ENCODE results near the gene TUBA4B.

TUBA4B gene

DNA sequence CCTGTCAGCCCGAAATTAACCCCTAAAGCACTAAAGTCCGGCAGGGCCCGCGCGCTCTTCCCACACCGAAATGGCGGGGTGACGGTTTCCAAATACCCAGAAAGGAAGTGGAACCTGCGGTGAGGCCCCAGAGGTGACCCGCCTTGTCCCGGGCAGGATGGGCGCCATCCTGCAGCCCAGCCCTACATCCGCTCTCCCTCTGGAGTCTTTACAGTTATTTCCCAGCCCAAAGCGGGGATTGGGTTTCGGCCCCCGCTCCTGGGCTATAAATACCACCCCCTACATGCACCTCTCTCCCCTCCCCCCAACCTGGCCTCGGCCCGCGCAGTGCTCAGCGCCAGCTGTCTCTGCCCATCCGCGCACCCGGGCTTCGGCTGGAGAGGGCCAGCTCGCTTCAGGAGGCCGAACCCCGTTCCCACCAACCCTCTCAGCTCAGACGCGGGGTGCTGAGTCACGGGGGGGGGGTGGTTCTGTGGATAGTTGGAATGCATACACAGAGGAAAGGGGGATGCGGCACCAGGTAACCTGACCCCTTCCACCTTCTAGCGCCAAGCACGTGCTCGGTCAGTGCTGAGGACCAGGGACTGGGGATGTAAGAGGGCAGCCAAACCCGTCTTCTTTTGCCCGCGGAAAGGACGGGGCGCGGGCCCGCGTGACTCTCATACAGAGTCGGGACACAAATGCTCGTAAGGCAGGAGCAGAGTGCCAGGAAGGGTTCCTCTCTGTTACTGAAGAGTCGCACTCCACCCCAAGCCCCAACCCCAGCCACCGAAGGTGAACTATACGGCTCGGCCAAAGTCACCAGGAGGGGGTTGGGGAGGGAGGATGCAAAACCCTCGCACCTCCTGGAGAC lies at the start of gene TUBA4B:
TSS of gene TUBA4B (plus strand) at position 344 of the 853 bp plus-strand sequence. CDS start at position 509, 165 bp downstream.
- peak; percentile 52 for DNase-seq

- DNase-seq = no peak
Measured at GRCh38 chr2:219204425-219205164, 48.4 kb upstream of the TUBA4B start.

DNA sequence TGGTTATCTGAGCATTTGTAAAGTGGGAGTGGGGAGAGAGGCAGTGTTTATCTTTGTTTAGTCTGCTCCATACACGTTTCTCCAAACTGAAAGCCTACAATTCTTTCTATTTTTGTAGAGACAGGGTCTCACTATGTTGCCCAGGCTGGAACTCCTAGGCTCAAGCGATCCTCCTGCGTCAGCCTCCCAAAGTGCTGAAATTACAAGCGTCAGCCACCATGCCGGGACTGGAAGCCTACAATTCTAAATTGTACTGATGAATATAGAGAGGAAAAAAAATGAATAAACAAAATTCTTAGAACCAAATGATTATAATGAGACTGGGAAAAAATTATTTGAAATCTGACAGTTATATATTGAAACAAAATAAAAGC lies 47.9 kb upstream of the TUBA4B start:
- DNase-seq = no peak

DNA sequence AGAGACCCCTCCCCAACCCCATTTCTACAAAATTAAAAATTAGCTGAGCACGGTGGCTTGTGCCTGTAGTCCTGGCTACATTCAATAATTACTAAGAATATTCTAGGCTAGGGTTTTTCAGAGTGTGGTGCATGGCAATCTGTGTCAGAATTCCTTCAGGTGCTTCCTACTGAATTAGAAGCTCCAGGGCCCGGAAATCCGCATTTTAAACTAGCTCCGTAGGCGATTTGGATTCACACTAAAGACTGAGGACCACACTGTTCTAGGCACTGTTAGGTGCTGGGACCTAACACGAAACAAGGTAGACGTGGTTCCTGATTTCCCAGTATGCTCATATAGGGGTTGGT lies 47.1 kb upstream of the TUBA4B start:
- no peak for DNase-seq

- peak; percentile 96 for DNase-seq
Measured at GRCh38 chr2:219206328-219207133, 46.5 kb upstream of the TUBA4B start, which contains the start of gene ZFAND2B. Gene ZFAND2B, plus strand, starts transcription at chr2:219206782. Its CDS starts 206 bp downstream, at chr2:219206988.

- no peak for DNase-seq
Measured at GRCh38 chr2:219207134-219207883, 45.7 kb upstream of the TUBA4B start.

GRCh38 chr2:219207884-219208740 lies 44.9 kb upstream of the TUBA4B start:
- DNase-seq = no peak

DNA sequence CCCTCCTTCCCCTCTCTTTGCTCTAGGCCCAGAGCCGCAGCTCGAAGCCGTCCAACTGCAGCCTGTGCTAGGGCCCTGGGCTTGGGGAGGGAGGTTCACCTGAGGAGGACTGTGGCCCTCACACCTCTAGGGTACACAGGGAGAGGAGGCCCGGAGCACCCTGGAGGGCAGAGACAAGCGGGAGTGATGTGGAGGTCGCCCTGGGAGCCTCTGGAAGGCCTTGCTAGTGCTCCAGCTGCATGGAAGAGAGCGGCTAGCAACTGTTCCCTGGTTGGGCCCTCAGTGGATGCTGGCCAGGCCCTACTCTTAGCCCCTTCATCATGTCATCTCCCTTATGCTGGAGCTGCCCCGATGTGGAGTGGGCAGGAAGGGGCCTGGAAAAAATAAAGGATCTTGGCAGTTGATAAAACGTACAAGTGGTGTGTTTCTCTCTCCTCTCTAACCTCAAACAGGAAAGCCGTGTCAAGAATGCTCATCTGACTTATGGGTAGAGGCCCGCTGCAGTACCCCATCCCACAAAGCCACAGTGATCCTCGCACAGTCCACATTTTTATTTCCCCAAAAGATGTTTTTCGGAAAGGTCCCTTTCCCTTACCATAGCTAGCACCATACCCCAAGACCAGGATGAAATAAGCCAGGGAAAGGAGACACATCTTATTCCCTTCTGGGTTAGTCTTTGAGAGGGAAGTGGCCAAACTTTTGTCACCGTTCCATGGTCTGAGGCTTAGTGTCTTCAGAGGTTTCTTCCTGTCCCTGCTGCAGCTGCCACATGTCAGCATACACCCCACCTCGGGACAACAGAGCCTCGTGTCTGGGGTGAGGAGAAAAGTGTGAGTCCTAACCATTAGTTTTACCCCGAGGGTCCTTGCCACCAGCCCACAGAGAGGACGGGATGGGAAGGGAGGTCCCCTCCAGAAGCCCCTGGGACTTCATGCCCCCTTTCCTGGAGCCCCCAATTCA lies 43.5 kb upstream of the TUBA4B start:
- no peak for DNase-seq

GRCh38 chr2:219210196-219210885 lies 42.7 kb upstream of the TUBA4B start:
- DNase-seq = no peak

DNA sequence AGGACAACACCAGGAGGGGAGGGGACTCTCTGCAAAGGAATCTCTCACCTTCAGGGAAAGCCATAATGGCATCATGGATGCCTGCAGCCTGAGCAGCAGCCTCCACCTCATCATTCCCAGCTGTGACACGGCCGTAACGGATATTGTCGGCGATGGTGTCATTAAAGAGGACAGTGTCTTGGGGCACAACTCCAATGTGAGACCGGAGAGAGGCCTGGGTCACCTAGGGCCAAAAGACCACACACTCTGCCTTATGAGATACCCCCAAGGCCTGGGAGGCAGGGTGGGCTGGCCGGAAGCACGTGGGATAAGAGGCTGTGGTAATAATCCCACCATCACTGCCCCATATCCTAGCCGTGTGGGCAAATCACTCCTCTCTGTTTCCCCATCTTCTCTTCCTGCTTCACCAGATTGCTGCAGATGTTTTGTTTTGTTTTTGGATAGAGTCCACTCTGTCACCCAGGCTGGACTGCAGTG lies 42.1 kb upstream of the TUBA4B start:
- DNase-seq = no peak

DNA sequence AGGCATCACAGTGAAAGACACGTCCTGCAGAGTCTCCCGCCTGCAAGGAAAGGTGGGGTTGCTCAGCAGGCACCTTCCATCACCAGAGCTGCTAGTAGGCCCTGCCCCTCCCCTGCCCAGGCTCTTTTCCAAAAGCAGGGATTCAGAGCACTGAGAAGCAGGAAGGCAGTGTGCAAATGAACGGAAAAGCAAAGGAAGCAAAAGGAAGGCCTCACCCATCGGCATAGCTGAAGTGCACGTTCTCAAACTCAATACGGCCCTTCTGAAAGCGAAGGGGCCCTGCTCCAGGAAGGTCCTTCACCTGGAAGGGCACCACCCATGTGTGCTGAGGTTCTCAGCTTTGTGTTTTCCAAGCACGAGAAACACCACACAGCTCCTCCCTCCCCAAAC lies 40.0 kb upstream of the TUBA4B start:
- DNase-seq = no peak

DNA sequence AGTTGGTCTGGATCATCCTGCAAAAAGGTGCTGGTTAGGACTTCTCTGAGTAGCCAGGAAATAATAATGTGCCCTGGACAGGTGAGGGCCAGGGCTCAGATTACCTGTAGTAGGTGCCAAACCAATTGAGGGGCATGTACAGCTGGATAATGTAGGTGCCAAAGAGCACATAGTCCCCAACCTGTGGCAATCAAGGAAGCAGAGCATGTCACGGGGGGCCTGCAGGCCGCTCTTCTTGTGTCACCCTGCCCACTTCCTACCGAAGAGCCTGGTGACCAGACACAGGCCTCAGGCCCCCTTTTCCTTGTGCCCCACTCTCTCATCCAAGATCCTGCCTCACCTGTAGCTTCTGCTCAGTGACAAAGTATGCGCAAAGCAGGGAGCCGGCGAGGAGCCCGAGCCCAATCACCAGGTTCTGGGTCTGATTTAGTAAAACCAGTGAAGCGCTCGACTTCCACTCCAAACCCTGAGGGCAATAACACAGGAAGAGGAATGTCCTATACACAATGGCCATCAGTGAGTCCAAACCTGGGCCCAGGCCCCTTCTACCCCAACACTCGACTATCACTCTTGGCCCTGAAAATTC lies 39.5 kb upstream of the TUBA4B start:
- DNase-seq = no peak

DNA sequence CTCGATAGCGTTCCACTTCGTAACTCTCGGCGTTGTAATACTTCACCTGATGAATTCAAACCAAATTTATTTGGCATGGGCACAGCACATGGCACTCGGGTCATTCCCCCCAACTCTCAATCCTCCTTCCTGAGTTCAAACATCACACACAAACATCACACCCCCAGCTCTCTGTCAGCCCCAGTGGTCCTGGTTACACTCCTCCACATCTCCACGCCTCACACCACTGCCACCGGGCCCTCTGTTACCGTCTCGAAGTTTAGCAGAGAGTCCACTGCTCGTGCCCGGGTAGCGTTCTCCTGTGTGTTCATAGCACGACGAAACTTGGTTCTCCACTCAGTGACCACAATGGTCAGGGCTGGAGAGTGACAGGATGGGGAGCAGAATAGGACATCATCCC lies 38.9 kb upstream of the TUBA4B start:
- DNase-seq = no peak

- DNase-seq = no peak
Measured at GRCh38 chr2:219214786-219215185, 38.3 kb upstream of the TUBA4B start.

DNA sequence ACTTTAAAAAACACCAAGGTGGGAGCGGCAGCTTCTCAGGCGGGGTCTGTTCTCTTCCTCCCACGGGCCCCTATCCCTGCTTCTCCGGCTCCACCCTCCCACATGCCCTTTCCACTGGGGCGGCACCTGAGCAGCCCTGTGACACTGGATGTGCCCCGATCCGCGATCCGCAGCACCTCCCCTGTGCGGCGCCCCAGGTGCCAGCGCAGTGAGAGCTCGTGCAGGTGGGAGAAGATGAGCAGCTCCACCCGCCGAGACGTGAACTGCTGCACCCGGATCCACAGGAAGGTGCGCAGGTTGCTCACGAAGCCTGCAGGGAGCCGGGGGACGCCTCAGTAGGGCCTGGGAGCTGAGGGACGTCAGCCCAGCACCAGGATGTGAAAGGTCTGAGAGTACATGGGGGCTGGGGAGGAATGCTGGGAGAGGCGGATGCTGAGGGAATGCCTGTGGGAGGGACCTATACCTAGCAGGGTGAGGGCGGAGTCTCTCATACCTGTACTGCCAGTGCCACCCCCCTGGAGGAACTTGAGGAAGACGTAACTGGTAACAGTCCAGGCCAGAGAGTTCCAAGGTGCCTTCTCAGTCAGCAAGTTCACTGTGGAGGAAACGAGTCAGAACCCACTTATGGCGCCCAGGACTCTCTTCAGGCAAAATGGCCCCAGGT lies 37.0 kb upstream of the TUBA4B start:
- DNase-seq = no peak

- DNase-seq = no peak
Measured at GRCh38 chr2:219216535-219216915, 36.5 kb upstream of the TUBA4B start.

DNA sequence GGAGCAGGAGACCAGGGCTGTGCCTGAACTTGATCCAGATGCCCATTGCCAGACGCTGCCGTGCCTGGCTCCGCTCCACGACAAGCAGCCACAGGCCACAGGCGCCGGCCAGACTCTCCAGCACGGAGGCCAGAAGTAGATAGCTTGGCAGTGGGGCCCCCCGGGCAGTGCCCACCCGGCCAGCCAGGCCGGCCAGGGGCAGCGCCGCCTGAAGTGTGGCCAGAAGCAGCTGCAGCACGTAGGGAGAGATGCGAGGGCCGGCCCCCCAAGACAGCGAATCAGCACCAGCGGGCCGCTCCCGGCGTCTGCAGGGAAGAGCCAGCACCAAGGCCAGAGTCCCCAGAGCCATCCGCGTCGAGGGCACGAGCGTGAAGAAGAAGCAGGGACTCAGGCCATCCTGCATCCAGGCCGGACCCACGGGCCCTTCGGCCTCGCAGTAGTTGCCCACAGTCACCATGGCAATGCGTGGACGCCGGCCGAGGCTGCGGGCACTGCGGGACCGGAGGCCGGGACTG lies 34.8 kb upstream of the TUBA4B start:
- DNase-seq = peak; percentile 18

Measured in CD4-positive, alpha-beta T cell treated with Interleukin-12 subunit alpha and Interleukin-12 subunit beta, for 1 hour (primary cell).